Erythroblast (primary cell): Measurements from ENCODE around the gene RAB11FIP3.

Experiments used
- DNase-seq, 2 experiments: peaks; one replicate each; lab custom pipeline; 2025; lab: John Stamatoyannopoulos, UW
- GATA1 ChIP-seq: IDR thresholded peaks from 2 replicates; pipeline ENCODE4 v1.6.1; 2011; ENCODE audit warnings: low read depth, mild to moderate bottlenecking, control low read depth, low read length, moderate library complexity
- POLR2A ChIP-seq: IDR thresholded peaks from 2 replicates; pipeline ENCODE4 v1.6.1; 2011; ENCODE audit warnings: mild to moderate bottlenecking, low read length

Gene RAB11FIP3

DNA sequence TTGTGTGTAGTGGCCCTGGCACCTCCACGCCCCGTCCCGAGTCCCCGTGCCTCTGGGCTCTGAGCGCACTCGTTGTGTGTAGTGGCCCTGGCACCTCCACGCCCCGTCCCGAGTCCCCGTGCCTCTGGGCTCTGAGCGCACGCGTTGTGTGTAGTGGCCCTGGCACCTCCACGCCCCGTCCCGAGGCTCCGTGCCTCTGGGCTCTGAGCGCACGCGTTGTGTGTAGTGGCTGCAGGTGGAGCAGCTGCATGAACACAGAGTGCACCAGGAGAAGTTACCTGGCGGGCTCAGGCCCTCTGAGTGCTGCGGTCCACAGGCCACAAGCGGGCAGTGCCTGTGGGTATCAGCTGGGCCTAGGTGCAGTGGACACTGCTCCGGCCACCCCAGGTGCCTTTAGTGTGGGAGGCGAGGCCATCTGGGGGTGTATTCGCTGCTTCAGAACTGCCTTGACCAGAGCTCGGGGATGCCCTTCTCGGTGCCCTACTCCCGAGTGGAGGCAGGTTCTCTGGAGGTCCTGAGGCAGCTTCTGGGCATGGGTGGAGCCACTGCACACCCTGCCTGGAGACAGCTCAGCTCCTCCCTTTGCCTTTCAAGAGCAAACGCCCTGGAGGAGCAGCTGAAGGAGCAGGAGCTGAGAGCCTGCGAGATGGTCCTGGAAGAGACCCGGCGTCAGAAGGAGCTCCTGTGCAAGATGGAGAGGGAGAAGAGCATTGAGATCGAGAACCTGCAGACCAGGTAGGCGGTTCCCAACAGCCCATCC, 84.8 kb downstream of the RAB11FIP3 start:
- no peak for TF ChIP-seq POLR2A
- no peak for TF ChIP-seq GATA1
- no peak for DNase-seq

DNA sequence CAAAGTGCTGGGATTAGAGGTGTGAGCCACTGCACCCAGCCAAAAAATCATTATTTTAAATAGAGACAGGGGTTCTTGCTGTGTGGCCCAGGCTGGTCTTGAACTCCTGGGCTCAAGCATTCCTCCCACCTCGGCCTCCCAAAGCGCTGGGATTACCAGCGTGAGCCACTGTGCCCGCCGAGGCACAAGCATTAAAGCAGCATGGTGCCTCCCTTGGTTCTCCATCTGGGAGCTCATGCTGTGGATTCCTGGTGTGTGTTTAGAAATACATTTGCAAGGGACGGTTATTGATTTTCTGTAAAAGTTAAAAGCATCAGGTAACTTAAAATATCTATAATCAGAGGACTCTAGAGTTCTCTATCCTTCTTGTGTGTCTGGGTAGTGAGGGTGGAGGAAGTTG, 87.4 kb downstream of the RAB11FIP3 start:
- TF ChIP-seq GATA1 (no peak), POLR2A (no peak)
- DNase-seq, result no peak

DNA sequence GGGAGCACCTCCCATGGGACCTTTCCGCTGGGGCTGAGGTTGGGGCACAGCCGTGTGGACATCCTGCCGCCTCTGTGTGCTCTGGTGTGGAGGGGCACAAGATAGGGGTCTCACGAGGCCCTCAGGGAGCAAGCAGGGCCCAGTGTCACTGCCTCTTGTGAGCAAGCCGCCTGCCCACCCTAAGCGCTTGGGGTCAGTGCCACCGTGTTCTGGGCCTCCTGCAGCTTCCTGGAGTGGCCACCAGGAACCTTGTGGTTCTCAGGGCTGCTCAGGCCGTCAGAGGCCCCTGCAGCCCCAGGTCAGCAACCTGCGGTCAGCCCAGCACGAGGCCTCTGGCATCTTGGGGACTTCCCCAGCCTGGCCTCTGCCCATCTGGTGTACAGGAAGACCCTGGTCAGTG, 88.5 kb downstream of the RAB11FIP3 start:
- no peak for DNase-seq

DNA sequence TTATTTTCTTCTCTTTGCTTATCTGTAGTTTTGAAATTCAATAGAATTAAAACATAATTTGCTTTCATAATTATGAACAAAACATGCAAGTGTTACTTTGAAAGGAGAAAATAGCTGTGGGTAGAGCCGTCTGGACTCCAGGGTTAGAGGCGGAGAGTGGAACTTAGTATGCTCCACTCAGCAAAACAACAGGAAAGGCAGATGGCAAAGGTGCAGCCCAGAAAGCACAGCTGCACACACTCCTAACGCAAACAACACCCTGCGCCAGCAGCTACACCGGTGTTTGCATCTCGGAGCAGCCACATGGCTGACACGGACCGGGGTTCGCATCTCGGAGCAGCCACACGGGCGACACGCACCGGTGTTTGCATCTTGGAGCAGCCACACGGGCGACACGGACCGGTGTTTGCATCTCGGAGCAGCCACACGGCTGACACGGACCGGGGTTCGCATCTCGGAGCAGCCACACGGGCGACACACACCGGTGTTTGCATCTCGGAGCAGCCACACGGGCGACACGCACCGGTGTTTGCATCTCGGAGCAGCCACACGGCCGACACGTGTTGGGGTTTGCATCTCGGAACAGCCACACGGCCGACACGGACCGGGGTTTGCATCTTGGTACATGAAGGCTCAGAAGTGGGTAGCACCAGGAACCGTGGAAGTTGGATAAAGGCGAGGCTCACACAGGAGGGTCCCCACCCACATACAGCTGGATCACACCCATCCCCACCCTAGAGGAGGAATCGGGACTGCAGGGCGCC, 89.9 kb downstream of the RAB11FIP3 start:
- no peak for DNase-seq
- no peak for TF ChIP-seq POLR2A
- TF ChIP-seq GATA1, result no peak

More for the DNA sequence above, 88.5 kb downstream of the RAB11FIP3 start:
- TF ChIP-seq GATA1 (no peak), POLR2A (no peak)

DNA sequence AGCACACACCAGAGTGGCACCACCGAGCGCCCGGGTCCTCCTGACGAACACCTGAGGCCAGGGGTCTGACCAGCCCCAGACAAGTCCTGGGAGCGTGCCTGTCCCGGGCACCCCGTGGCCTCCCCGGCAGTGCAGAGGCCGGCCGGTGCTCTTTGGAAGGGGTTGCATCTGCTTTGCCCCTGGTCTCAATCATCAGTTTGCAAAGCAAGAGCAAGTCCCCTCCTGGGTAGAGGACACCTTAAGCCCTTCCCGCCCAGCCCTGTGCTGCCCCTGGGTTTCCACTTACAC, 90.4 kb downstream of the RAB11FIP3 start:
- no peak for DNase-seq
- TF ChIP-seq POLR2A (no peak), GATA1 (no peak)

DNA sequence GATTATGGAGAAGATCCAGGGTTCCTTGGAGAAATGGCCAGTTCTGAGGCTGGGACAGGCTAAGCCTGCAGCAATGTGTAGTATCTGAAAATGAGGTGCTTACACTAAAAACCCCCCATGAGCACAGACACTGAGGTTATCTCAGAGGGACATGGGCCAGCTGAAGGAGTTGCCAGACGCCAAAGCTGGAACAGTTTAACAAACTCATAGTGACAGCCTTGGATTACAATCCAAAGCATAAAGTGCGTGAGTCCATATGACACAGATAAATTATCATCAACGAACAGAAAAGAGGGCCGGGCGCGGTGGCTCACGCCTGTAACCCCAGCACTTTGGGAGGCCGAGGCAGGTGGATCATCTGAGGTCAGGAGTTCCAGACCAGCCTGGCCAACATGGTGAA, 90.9 kb downstream of the RAB11FIP3 start:
- TF ChIP-seq GATA1 (no peak), POLR2A (no peak)
- DNase-seq, result peak; percentile 38 to 84

DNA sequence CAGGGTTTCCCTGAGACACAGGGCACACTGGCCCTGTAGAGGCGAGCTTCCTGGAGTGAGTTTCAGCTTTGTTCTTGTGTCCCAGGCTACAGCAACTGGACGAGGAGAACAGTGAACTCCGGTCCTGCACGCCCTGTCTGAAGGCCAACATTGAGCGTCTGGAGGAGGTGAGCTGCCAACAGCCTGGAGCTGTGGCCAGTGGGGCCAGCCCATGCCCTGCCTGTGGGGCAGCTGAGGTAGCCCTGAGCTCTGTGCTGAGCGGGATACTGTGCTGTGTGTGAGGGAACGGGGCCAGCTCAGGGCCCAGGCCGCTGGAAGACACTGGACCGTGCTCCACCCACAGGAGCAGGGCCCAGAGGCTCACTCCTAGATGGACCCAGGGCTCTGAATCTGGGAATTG, 93.4 kb downstream of the RAB11FIP3 start:
- TF ChIP-seq GATA1 (no peak), POLR2A (no peak)
- no peak for DNase-seq

DNA sequence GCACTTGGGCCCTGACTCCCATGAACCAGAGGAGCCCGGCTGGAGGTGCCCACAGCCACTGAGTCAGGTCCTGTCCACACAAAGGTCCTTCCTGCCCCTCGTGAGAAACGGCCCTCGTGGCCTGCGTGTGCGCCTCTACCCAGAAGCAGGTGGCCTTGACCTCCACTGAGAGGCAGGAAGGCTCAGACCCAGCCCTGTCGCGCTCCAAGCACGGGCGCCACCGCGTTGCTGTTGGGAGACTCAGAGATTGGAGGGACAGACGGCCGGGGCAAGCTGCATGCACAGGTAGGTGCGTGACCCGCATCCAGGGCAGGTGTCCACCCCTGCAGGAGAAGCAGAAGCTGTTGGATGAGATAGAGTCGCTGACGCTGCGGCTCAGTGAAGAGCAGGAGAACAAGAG, 94.0 kb downstream of the RAB11FIP3 start:
- no peak for TF ChIP-seq POLR2A
- no peak for TF ChIP-seq GATA1
- no peak for DNase-seq

DNA sequence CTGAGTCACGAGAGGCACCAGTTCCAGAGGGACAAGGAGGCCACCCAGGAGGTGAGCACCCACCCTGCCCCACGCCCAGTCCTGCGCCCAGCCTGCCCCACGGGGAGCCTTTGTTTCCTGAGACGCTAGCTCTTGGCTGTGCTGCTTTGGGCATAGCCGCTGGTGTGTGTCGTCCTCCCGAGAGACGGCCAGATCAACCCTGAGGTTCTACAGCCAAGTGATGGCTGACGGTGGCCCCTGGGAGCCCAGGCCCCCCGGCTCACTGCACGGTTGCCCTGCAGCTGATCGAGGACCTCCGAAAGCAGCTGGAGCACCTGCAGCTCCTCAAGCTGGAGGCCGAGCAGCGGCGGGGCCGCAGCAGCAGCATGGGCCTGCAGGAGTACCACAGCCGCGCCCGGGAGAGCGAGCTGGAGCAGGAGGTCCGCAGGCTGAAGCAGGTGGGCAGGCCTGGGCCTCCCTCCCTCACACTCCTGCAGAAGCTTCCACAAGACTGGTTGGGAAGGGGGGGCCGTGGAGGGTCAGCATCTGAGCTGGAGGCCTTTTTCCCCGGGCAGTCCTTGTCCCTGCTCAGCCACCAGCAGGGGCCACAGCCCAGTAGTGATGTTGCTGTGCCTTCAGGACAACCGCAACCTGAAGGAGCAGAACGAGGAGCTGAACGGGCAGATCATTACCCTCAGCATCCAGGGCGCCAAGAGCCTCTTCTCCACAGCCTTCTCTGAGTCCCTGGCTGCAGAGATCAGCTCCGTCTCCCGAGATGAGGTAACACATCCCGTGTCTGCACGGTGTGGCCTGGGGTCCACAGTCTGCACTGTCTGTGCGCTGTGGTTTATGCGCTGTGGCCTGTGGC, 94.6 kb downstream of the RAB11FIP3 start:
- TF ChIP-seq POLR2A (peak; percentile 32), GATA1 (no peak)
- DNase-seq, result no peak

DNA sequence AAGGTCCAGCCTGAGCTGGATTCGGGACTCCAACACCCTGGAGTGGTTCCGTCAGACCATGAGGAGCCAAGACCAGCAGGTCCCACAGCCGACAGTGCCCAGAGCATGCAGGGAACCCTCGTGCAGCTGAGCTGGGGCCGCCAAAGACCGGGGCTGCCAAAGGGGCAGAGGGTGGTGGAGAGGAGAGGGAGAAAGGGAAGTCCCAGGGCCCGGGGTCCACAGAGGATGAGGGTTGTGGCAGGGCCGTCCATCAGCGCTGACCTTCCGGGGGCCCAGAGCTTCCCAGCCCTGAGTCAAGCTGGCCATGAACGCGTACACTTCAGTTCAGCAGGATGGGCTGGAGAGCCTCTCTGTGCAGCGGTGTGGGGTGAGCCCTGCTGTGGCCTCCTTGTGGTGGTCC, 95.4 kb downstream of the RAB11FIP3 start:
- TF ChIP-seq POLR2A, result peak; percentile 21
- TF ChIP-seq GATA1, result no peak
- DNase-seq, result no peak

DNA sequence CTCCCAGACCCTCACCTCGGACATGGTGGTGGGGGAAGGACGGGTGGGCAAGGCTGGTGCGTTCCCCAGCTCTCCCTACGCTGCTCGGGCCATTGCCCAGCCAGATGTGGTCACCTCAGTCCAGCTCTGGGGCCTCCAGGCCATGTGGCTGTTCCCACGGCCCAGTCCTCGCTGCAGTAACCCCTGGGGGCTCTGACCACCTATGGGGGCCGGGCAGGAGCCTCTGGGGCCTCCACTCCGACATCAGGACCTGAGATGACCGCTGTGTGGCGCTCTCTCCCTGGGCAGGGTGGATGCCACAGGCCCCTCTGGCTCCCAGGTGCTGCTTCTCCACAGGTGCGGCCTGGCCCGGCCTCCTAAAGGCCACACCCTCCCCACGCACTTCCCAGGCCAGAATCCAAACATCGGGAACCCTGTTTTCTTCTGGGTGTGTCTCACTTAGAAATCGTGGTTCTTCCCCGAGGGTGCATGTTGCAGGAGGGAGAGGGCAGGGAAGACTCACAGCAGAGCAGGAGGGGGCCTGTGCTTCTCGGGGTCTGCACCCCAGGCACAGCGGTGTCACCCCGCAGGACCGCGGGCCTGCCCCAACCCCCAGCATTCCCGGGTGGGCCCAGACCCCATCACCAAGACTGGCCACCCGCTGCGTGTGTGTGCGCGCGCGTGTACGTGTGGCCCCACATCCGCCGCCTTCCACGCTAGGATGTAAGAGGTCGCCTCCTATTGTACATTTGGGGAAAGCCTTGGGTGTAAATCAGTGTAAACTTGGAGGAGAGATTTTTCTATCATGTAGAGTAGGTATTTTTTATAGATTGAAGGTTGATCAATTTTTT, 96.1 kb downstream of the RAB11FIP3 start:
- TF ChIP-seq GATA1, result no peak

DNA sequence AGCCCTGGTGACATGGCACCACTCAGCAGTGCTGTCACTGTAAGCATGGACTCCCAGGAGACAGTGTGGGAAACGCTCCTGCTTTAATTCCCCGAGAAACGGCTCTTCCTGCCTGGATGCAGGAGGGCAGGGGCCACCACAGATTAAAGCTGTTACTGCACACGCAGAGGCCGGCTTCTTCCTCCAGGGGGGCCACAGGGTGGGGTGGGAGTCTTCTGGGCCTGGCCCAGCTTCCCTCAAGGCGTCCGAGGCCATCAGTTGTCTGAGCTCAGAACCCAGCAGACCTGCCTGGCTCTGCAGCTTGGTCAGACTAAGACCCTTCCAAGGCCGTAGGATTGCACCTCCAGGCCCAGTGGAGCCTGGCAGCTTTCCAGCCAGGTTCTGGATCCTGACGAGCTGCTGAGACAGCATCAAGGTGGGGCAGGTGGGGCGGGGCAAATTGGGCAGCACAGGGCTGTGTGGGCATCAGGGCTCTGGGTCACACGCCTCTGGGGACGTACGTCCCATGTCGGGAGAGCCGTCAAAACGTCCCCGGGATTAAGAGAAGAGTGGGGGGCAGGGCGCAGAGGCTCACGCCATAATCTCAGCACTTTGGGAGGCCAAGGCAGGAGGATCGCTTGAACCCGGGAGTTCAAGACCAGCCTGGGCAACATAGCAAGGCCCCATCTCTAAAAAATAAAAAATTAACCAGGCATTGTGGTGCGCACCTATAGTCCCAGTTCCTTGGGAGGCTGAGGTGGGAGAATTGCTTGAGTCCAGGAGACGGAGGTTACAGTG, 97.1 kb downstream of the RAB11FIP3 start:
- TF ChIP-seq GATA1, result no peak
- no peak for TF ChIP-seq POLR2A
- DNase-seq, result no peak

More for the DNA sequence above, 96.1 kb downstream of the RAB11FIP3 start:
- no peak for DNase-seq
